Measurements from ENCODE around the gene HEATR9.

HEATR9 gene

DNA sequence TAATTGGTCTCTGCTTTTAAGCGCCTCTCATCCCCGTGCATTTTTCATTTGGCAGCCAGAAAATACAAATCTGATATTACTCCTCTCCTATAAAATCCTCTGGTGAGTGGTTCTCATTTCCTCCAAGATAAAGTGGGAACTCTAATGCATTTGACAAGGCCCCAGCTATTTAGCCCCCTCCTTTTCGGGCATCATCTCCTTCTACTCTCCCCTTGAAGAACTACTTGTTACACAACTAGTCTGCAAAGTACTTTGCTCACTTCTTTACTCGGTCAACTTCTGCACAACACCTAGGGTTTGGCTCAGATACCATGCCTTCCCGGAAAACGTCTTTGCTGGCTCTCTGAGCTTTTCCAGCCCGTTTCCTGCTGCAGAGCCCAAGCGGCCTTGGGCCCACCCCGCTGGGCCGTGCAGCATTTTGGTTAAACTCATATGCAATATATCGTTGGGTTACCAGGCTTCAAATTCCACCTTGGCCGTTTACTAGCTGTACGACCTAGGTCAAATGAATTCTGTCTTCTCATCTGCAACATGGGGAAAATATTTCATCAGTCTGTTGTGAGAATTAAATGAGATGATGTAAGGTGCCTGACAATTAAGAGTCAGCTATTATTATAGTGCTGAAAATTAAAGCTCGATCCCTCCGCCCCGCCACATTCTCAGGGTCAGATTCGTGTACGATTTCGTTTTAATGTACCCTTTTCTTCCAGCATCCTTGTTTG lies 60.3 kb downstream of the HEATR9 start:
- DNase-seq, result no peak

GRCh38 chr17:35807371-35808144 lies 61.1 kb downstream of the HEATR9 start:
- DNase-seq, result peak; percentile 67

All from HCEC 1CT (cell line).